ENCODE data around the gene ENAH. TPM values are rescaled to one million over a fixed set of nuclear protein-coding genes. Genes with fewer than 3 reads are reported as not detected.
"Not testable (repeated sequence)": the region's sequence is repeated elsewhere in the genome, so short reads cannot be mapped to it uniquely, and the experiment has no call there.

ENAH gene
- total RNA-seq, 1 donor from 2014 or later: 80.8 TPM

- DNase-seq (ENCODE audit: low spot score): no peak
- intact Hi-C loops (cut with DNase I): no loop called here
- no peak for ATAC-seq
These were observed 168.9 kb downstream of the ENAH start for GRCh38 chr1:225483818-225484656.

GRCh38 chr1:225482421-225482950 is 170.4 kb downstream of the ENAH start:
- ATAC-seq: peak; percentile 20
- intact Hi-C loops (cut with DNase I): no loop called here

DNA sequence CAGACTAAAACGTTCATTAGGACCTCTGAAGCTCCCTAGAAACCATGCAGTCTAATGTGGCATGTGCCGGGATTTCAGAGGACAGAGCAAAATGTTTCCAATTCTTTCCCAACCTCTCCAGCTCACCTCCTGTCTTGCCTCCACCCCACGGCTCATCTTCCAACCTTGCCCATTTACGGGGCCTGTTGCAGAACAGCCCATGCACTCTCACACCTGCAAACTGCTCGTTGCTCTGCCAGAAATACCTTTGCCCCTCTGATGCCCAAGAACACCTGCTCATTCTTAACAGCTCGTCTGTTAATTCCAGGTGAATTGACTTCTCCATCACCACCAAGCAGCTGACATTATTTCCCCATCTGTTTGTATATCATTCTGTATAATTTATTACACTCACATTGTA is 171.2 kb downstream of the ENAH start:
- no peak for DNase-seq (ENCODE audit: low spot score)
- ATAC-seq: no peak
- intact Hi-C loops (cut with DNase I): no loop called here

More at GRCh38 chr1:225482421-225482950, 170.4 kb downstream of the ENAH start:
- no peak for DNase-seq (ENCODE audit: low spot score)

- ATAC-seq: no peak
- no peak for DNase-seq (ENCODE audit: low spot score)
- intact Hi-C loops (cut with DNase I): no loop called here
These were observed 172.0 kb downstream of the ENAH start for GRCh38 chr1:225480825-225481434.

DNA sequence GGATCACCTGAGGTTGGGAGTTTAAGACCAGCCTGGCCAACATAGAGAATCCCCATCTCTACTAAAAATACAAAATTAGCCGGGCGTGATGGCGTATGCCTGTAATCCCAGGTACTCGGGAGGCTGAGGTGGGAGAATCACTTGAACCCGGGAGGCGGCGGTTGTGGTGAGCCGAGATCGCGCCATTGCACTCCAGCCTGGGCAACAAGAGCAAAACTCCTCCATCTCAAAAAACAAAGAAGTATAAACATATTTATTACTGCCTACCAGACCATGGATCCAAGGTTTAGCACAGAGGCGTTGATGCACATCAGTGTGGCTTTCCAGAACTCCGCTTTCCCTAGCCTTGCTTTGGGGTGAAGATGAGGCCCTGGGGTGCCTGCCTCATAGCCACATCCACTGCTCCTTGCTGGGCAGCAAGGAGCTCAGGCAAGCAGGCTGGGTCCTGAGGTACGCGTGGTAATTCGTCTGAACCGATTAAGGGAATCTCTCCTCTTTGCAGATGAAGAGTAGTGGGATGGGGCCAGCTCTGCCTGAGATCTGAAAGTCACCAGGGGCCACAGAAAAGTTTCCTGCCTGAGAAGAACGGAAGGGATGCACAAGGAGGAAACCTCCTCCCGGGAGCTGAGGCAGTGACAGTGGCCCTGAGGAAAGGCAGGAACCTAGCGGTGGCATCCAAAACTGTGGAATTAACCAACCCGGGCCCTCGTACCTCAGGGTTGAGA is 172.8 kb downstream of the ENAH start:
- ATAC-seq (no peak), DNase-seq (ENCODE audit: low spot score) (no peak)
- intact Hi-C loops (cut with DNase I): loop anchor here (5.0 kb wide), 1 partner anchor 292 kb away; no protein-coding TSS in a partner anchor

GRCh38 chr1:225479341-225479740 is 173.6 kb downstream of the ENAH start:
- ATAC-seq (no peak), DNase-seq (ENCODE audit: low spot score) (no peak)
- intact Hi-C loops (cut with DNase I): loop anchor here (5.0 kb wide), 1 partner anchor 293 kb away; no protein-coding TSS in a partner anchor

DNA sequence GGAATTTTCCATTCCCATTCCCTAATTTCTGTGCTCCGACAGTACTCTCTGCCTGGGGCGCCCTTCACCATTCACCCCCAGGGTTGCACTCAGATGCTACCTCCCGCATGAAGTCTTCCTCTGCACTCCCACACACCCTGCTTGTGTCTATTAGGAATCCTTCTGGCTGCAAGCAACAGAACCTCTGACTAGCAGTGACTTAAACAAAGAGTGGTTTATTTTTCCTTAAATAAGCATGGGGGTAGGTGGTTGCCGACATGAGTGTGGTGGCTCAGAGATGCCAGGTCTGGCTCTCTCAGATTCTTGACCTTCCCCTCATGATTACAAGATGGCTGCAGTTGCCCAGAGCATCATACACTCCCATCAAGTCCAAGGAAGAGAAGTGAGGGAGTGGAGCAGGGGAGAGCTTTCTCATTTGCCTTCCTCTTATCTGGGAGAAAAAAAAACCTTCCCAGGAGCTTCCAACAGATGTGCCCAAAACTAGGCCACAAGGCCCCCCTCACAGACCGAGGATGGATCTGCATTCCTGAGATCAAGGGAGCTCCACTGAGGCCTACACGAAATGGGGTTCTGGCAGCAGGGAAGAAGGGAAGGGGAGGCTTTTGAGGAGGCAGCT is 175.5 kb downstream of the ENAH start:
- ATAC-seq: no peak
- DNase-seq (ENCODE audit: low spot score): no peak
- intact Hi-C loops (cut with DNase I): loop anchor here (5.0 kb wide), 1 partner anchor 295 kb away; no protein-coding TSS in a partner anchor

- DNase-seq (ENCODE audit: low spot score): no peak
- ATAC-seq: no peak
- intact Hi-C loops (cut with DNase I): loop anchor here (5.0 kb wide), 1 partner anchor 296 kb away; no protein-coding TSS in a partner anchor
These were observed 176.4 kb downstream of the ENAH start for GRCh38 chr1:225476538-225476988.

DNA sequence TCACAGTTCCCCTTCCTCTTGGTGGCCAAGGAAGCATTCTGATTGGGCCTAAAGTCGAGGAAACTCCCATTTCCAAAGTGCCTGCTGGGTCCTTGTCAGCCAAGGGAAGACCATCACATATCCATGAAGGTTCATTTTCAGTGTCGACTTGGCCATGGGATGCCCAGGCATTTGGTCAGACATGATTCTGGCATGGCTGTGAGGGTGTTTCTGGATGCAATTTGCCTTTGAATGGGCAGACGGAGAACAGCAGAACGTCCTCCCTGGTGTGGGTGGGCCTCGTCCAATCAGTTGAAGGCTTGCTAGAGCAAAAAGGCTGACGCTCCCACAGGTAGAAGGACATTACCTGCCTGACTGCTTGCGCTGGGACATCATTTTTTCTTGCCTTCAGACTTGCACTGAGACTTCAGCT is 176.8 kb downstream of the ENAH start:
- DNase-seq (ENCODE audit: low spot score) (no peak), ATAC-seq (no peak)
- intact Hi-C loops (cut with DNase I): loop anchor here (5.0 kb wide), 1 partner anchor 296 kb away; no protein-coding TSS in a partner anchor

DNA sequence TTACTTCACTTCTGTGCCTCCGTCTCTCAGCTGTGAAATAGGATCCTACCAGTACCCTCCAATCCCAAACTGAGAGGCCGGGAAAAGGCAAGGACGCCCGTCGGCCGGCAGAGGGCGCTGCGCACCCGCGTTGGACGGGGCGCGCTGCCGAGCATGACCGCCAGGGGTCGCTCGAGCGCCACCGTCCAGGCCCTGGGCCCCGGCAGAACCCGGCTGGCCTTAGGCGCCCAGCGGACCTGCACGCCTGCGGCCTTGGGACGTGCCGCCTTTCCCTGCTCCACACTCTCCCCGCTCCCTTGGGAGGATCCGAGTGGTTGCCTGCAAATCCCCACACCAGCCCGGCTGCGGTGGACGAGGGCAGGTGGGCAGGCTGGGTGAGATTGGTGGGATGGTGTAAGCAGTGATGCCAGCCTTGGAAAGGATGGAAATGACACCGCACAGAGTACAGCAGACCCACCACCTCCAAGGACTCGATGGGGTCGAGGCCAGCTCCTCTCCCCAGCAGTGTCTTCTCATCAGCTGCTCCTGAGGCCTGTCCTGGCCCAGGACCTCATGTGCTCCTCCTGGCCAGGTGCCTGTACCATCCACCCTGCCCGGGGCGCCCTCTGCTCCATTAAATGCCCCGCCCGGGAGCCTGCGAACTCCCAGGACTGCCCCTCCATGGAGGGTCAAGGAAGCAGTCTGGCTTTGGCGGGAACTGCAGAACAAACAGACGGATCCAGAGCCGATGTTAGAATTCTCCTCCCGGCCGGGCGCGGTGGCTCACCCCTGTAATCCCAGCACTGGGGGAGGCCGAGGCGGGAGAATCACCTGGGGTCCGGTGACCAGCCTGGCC is 177.7 kb downstream of the ENAH start:
- ATAC-seq: peak; percentile 89

DNA sequence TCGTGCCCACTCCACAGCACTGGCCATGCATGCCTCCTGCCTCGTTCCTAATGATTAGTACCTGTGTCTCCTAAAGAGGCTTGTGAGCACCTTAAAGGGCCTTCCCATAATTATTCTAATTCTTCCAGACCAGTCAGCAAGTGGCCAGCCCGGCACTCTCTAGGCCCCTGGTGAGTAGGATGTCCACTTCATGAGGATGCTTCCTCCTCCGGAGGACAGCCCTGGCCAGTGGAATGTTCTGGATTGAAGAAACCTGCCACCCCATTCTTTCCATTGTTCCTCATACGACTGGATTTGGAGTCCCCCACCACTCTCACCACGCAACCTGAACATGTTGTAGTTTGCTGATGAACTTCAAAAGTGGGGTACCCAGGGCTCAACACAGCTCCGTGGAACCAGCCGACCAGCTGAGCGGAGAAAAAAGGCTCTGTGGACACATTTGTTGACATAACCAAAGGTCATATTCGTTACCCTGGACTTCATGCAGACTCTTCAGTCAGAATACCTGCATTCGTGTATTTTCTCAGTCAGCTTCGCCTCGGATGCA is 178.4 kb downstream of the ENAH start:
- no peak for DNase-seq (ENCODE audit: low spot score)

More for the DNA sequence above, 177.7 kb downstream of the ENAH start:
- DNase-seq (ENCODE audit: low spot score): peak; percentile 78
- intact Hi-C loops (cut with DNase I): loop anchor here (5.0 kb wide), 2 partner anchors 297 to 502 kb away; no protein-coding TSS in a partner anchor

DNA sequence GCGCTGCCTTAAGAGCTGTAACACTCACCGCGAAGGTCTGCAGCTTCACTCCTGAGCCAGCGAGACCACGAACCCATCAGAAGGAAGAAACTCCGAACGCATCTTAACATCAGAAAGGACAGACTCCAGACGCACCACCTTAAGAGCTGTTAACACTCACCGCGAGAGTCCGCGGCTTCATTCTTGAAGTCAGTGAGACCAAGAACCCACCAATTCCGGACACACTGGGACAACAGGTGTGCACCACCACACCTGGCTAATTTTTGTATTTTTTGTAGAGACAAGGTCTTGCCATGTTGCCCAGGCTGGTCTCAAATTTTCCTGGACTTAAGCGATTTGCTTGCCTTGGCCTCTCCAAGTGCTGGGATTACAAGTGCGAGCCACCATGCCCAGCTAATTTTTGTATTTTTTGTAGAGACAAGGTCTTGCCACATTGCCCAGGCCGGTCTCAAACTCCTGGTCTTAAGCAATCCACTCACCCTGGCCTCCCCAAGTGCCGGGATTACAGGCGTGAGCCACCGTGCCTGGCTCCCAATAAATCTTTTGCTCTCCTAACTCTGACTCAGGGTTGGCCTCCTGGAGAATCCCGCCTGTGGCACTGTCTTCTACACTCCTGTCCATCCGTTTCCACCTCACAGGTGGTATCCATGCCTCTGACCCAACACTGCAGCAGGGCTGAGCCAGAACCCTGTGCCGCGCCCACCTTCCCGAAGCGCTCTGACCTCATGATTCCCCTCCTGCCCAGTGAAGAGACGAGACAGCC is 179.1 kb downstream of the ENAH start:
- ATAC-seq: not testable (repeated sequence)
- intact Hi-C loops (cut with DNase I): loop anchor here (5.0 kb wide), 1 partner anchor 503 kb away; no protein-coding TSS in a partner anchor
- peak; percentile 50 for DNase-seq (ENCODE audit: low spot score)

More for the DNA sequence above, 178.4 kb downstream of the ENAH start:
- intact Hi-C loops (cut with DNase I): loop anchor here (5.0 kb wide), 1 partner anchor 503 kb away; no protein-coding TSS in a partner anchor
- ATAC-seq: no peak

DNA sequence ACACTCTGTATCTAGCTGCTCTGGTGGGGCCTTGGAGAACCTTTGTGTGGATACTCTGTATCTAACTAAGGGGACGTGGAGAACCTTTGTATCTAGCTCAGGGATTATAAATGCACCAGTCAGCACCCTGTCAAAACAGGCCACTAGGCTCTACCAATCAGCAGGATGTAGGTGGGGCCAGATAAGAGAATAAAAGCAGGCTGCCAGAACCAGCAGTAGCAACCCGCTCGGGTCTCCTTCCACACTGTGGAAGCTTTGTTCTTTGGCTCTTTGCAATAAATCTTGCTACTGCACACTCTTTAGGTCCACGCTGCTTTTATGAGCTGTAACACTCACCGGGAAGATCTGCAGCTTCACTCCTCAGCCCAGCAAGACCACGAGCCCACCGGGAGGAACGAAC is 179.7 kb downstream of the ENAH start:
- not testable (repeated sequence) for ATAC-seq
- peak; percentile 34 for DNase-seq (ENCODE audit: low spot score)
- intact Hi-C loops (cut with DNase I): loop anchor here (5.0 kb wide), 1 partner anchor 504 kb away; no protein-coding TSS in a partner anchor

DNA sequence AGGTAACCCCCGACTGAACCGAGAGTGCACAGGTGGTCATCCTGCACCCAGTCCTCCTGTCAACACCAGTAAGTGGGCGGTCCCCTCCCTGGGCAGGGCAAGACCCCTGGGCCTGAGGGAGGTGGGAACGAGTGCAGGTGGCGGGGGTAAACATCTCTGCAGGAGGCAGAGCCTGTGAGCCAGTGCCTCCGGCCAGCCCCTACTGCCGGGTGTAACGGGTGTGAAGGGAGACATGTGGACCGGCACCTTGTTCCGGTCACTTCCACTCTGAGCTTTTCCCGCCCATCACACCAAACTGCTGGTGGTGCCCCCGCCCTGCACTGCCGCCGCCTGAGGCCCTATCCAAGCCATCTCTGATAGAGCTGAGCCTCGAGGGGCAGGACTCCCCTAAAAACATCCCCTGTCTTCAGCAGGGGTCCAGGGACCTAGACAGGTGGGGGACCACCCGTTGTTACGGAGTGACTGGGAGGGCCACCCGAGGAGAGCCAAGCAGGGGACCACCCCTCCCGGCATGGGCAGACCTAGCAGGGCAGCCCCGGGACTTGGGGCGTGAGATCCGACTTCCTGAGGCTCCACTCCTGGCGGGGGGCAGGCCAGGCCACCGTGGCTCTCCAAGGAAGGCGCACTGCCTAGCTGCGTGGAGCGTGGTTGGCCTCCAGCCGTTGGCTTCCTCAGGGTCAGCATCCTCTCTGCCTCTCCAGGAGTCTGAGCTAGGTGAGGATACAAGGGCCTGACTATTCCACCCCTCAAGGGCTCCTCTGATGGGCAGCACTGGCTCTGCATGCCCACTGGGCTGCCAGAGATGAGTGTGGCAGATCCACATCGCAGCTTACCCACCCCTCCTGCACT is 181.2 kb downstream of the ENAH start:
- ATAC-seq: no peak
- intact Hi-C loops (cut with DNase I): loop anchor here (5.0 kb wide), 1 partner anchor 506 kb away; no protein-coding TSS in a partner anchor

DNA sequence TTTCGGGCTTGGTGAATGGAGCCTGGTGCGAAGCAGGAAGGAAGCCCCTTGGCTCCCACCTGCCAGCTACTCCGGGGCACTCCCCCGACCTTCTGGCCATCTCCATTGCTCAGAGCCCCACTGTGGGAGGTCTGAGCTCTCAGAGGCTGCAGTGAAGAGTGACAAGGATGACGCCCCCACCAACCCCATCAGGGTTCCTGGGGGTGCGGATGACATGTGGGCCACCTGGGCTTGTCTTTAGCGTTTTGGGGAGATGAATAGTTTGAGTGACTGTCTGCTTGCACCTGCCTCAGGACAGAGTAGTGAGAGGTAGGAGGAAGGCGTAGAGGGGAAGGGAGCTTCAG is 181.8 kb downstream of the ENAH start:
- intact Hi-C loops (cut with DNase I): loop anchor here (5.0 kb wide), 1 partner anchor 506 kb away; no protein-coding TSS in a partner anchor
- no peak for DNase-seq (ENCODE audit: low spot score)
- ATAC-seq: no peak

More for the DNA sequence above, 181.2 kb downstream of the ENAH start:
- peak; percentile 51 for DNase-seq (ENCODE audit: low spot score)
